HL-60 (cell line): ENCODE data around the gene ADAMTSL3.
"Not testable (repeated sequence)": the region's sequence is repeated elsewhere in the genome, so short reads cannot be mapped to it uniquely, and the experiment has no call there.

Experiments
- DNase-seq, 2 experiments: peaks; one replicate each; pipeline ENCODE4 v3.0.0-alpha.2; 2010 to 2020; ENCODE audit warnings: low read depth in 1 of 2, low spot score in 1 of 2
- H3K27ac ChIP-seq: fragments of 250-450 bp; sonication (Bioruptor Pico); replicated peaks from 2 replicates; pipeline ENCODE4 v1.5.1; 2020; ENCODE audit warnings: mild to moderate bottlenecking, moderate library complexity
- H3K27me3 ChIP-seq: fragments of 250-450 bp; sonication (Bioruptor Pico); 2 replicates; pipeline ENCODE4 v1.5.1; 2021; ENCODE audit warnings: mild to moderate bottlenecking, moderate library complexity; ENCODE audit not compliant: insufficient read depth, poor library complexity, severe bottlenecking
- H3K4me3 ChIP-seq: replicated peaks from 2 replicates; pipeline ENCODE4 v1.5.1; 2011; ENCODE audit warnings: mild to moderate bottlenecking, control low read depth, low read length; ENCODE audit not compliant: insufficient read depth
- GABPA ChIP-seq: IDR thresholded peaks from 2 replicates; pipeline ENCODE4 v1.6.1; 2012; ENCODE audit warnings: low read depth
- POLR2AphosphoS5 ChIP-seq: IDR thresholded peaks from 2 replicates; pipeline ENCODE4 v1.6.1; 2012; ENCODE audit warnings: low read depth
- SPI1 ChIP-seq: IDR thresholded peaks from 2 replicates; pipeline ENCODE4 v1.6.1; 2012; ENCODE audit warnings: low read depth, mild to moderate bottlenecking, borderline replicate concordance
- TF ChIP-seq, protein P1 (sequence below): IDR thresholded peaks from 2 replicates; pipeline ENCODE4 v1.6.1; 2012; ENCODE audit warnings: low read depth; ENCODE audit not compliant: insufficient replicate concordance
- TF ChIP-seq, protein P2 (sequence below): IDR thresholded peaks from one replicate; pipeline ENCODE4 v1.5.1; 2011; ENCODE audit warnings: low read length, control low read depth, inconsistent platforms; ENCODE audit not compliant: insufficient read depth

The ADAMTSL3 gene

GRCh38 chr15:83747050-83747717, 93.3 kb downstream of the ADAMTSL3 start:
- no peak overlapping the region for H3K4me3 ChIP-seq
- no peak overlapping the region for H3K27ac ChIP-seq
- no peaks in the 10 kb centered on the region for H3K27me3 ChIP-seq
- peak in 1 of 2 experiments; percentile 6 for DNase-seq
- TF ChIP-seq, protein P1, sequence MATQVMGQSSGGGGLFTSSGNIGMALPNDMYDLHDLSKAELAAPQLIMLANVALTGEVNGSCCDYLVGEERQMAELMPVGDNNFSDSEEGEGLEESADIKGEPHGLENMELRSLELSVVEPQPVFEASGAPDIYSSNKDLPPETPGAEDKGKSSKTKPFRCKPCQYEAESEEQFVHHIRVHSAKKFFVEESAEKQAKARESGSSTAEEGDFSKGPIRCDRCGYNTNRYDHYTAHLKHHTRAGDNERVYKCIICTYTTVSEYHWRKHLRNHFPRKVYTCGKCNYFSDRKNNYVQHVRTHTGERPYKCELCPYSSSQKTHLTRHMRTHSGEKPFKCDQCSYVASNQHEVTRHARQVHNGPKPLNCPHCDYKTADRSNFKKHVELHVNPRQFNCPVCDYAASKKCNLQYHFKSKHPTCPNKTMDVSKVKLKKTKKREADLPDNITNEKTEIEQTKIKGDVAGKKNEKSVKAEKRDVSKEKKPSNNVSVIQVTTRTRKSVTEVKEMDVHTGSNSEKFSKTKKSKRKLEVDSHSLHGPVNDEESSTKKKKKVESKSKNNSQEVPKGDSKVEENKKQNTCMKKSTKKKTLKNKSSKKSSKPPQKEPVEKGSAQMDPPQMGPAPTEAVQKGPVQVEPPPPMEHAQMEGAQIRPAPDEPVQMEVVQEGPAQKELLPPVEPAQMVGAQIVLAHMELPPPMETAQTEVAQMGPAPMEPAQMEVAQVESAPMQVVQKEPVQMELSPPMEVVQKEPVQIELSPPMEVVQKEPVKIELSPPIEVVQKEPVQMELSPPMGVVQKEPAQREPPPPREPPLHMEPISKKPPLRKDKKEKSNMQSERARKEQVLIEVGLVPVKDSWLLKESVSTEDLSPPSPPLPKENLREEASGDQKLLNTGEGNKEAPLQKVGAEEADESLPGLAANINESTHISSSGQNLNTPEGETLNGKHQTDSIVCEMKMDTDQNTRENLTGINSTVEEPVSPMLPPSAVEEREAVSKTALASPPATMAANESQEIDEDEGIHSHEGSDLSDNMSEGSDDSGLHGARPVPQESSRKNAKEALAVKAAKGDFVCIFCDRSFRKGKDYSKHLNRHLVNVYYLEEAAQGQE, result no peak
- TF ChIP-seq SPI1, result peak; percentile 4; the same call in 1 of the 2 replicates

DNA sequence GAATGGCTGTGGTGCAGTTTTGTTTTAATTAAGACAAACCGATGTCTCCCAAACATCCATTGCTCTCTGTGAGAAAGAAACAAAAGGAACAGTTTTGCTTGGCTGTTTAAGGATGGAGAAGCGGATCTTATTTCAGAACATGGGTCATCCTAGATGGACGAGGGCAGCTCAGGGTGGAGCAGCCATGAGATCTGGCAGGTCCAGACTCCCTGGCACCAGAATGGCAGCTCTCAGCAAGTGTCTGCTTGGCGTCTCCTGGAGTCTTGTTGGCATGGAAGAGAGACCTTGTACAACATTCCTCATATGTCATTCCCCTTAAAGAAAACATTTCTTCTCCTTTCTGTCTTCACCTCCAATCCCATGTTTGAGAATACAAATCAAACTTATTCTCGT, 93.8 kb downstream of the ADAMTSL3 start:
- TF ChIP-seq, protein P1, result no peak
- TF ChIP-seq POLR2AphosphoS5 (no peak), SPI1 (no peak), GABPA (no peak)
- H3K27me3 ChIP-seq, result no peaks in the 10 kb centered on the region
- H3K4me3 ChIP-seq, result no peak overlapping the region
- no peak for DNase-seq
- no peak overlapping the region for H3K27ac ChIP-seq

- H3K4me3 ChIP-seq, result no peak overlapping the region
- H3K27ac ChIP-seq, result no peak overlapping the region
- H3K27me3 ChIP-seq, result no peaks in the 10 kb centered on the region
- TF ChIP-seq POLR2AphosphoS5 (no peak), SPI1 (no peak), GABPA (no peak)
- TF ChIP-seq, protein P1, result no peak
- TF ChIP-seq, protein P2, sequence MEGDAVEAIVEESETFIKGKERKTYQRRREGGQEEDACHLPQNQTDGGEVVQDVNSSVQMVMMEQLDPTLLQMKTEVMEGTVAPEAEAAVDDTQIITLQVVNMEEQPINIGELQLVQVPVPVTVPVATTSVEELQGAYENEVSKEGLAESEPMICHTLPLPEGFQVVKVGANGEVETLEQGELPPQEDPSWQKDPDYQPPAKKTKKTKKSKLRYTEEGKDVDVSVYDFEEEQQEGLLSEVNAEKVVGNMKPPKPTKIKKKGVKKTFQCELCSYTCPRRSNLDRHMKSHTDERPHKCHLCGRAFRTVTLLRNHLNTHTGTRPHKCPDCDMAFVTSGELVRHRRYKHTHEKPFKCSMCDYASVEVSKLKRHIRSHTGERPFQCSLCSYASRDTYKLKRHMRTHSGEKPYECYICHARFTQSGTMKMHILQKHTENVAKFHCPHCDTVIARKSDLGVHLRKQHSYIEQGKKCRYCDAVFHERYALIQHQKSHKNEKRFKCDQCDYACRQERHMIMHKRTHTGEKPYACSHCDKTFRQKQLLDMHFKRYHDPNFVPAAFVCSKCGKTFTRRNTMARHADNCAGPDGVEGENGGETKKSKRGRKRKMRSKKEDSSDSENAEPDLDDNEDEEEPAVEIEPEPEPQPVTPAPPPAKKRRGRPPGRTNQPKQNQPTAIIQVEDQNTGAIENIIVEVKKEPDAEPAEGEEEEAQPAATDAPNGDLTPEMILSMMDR, result no peak
- no peak for DNase-seq
Measured at GRCh38 chr15:83753872-83754493, 100.1 kb downstream of the ADAMTSL3 start.

DNA sequence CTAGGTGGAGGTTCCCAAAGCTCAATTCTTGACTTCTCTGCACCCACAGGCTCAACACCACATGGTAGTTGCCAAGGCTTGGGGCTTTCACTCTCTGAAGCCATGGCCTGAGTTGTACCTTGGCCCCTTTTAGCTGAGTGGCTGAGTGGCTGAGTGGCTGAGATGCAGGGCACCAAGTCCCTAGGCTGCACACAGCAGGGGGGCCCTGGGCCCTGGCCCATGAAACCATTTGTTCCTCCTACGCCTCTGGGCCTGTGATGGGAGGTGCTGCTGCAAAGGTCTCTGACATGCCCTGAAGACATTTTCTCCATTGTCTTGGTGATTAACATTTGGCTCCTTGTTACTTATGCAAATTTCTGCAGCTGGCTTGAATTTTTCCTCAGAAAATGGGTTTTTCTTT, 103.4 kb downstream of the ADAMTSL3 start:
- DNase-seq, H3K27ac ChIP-seq, H3K27me3 ChIP-seq, H3K4me3 ChIP-seq: not testable (repeated sequence)
